HG03097 (cell line): ENCODE results near the gene PCNX4.
A peak's percentile ranks its signal among the peaks of the same experiment; 100 is the strongest.
"Not testable (repeated sequence)": the region's sequence is repeated elsewhere in the genome, so short reads cannot be mapped to it uniquely, and the experiment has no call there.

ENCODE experiments used
- ATAC-seq: cut with Tn5 transposase; IDR thresholded peaks from one replicate; pipeline ENCODE4 v1.9.1; 2021; ENCODE audit not compliant: unreplicated experiment, low FRiP score

PCNX4 gene

DNA sequence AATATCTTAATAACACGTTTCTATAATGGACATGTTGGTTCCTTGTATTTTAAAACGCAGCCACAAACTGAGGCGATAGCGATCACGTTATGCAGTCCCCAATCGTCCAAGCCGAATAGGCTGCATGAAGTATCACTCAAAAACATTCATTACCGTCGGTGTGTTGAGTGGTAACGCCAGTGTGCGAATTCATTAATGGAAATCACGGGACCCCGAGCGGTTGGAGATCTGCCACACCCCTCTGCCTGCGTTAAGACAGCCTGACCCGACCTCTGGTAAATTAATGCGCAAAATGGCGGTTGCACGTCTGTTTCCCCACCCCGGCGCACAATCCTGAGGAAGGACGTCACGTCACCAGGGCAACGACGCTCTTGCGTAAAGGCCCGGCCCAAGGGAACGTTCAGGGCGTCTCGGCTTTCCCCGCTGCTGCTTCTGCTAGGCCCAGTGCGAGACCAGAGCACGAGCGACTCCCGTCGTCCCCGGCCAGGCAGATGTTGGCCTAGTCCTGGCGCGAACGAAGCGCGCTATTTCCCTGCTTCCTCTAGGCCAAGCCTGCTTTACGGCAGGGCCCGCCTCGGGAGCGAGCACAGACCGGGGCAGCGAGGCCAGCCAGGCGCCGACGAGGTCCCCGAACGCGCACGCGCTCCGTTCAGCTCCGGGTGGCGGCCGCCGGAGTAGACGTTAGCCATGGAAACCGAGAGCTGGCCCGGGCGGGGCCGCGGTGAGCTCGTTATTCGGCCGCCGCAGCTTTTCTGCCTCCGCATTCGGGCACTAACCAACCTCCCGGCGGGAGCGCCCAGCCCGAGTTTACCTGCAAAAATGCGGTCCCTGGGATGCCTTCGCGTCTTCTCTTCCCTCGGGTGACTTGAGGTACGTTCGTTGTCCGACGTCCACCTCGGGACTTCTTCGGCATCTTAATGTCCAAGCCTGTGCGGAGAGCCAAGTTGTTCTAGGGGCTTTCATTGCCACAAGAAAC is at the start of gene PCNX4:
Gene PCNX4 (plus strand): TSS at position 374 of the 976 bp plus-strand sequence. CDS start 15,716 bp downstream, outside the sequence.
- ATAC-seq: peak; percentile 95

DNA sequence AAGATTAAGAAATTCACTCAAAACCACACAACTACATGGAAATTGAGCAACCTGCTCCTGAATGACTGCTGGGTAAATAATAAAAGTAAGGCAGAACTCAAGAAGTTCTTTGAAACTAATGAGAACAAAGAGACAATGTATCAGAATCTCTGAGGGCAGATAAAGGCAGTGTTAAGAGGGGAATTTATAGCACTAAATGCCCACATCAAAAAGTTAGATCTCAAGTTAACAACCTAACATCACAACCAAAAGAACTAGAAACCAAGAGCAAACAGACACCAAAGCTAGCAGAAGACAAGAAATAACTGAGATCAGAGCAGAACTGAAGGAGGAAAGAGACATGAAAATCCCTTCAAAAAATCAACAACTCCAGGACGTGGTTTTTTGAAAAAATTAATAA is 43.7 kb upstream of the PCNX4 start:
- not testable (repeated sequence) for ATAC-seq

DNA sequence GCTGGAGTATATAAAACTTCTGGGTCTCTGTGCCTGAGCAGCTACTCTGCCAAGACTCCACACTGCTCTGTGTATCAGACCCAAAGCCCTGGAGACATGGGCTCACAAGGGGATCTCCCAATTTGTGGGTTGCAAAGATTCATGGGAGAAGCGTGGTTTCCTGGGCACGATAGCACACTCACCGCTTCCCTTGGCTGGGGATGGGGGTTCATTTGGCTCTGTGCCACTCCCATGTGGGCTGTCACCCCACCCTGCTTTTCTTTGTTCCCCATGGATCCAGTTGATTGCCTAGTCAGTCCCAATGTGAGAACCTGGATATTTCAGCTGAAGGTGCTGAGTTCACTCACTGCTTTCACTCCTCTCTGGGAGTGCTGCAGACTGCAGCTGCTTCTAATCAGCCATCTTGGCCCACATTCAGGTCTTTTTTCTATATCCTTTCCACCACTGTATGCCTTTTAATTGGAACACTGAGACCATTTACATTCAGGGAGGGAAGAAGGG is 40.0 kb upstream of the PCNX4 start:
- no peak for ATAC-seq

DNA sequence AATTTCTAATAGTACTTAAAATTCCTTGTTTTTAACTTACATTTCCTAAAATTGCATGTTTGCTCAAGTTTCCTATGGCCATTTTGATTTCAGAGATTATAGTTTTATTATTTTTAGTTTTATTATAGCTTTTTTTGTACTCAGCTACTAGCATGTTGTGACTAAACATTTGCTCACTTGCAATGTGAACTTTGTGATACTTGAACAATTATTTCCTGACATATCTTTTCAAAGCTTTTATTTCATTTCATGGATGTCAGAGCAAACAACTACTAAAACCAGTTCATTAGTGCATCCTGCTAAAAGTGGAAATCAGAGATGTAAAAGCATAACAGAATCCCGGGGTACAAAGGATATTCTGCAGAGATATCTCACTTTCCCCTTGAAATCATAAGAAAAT is 33.6 kb upstream of the PCNX4 start:
- ATAC-seq: no peak

DNA sequence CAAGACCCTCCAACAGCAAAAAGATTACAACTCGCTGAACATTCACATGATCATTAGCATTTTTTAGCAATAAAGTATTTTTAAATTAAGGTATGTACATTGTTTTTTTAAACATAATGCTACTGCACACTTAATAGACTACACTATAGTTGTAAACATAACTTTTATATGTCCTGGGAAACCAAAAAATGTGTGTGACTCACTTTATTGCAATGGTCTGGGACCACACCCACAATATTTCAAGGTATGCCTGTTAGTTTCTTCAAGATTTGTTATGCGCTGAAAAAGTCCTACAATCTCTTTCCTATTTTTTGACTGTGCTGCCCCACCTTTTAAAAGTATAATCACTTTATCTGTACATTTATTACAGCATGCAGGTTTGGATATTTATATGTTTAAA is 30.4 kb upstream of the PCNX4 start:
- ATAC-seq: no peak

DNA sequence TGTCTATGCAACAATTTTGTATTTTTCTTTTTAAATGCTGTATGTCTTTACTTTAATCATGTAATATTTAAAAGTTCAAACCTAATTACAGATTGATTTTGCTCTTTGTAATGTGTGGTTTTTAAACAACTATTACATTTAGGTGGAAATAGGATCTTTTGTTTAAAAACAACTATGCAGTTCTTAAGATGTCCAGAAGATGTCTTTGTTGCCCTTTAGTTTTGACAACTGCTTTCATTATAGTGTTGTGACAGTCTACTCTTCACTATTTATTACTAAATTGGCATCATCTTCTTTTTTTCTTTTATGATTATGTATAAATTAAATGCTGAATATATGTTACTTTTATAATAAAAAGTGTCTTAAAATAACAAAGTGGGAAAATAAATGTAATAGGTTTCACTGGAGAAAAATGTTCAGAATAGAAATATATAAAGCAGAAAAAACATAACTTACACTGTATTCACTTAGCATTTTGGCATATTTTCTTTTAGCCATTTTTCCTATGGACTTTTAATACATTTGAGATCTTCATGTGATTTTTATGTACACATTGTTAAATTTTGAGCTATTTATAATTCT is 27.1 kb upstream of the PCNX4 start:
- ATAC-seq: no peak

DNA sequence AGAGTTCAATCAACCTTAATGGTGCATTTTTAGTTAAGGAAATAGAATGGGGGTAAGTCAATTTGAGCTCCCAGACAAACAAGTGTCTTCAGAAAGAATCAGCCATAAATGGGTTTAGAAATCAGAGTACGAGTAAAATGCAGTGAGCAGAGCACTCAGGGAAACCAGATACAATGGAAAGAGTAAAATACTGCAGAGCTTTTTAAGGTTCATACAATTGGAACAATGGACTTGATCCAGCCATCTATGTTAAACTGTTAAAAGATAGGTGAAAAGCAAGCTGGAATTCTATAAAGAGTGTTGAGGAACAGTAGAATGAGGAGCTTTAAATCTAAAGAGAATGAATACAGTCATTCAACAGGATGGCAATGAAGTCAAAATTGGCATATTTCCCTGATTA is 23.8 kb upstream of the PCNX4 start:
- ATAC-seq: no peak

DNA sequence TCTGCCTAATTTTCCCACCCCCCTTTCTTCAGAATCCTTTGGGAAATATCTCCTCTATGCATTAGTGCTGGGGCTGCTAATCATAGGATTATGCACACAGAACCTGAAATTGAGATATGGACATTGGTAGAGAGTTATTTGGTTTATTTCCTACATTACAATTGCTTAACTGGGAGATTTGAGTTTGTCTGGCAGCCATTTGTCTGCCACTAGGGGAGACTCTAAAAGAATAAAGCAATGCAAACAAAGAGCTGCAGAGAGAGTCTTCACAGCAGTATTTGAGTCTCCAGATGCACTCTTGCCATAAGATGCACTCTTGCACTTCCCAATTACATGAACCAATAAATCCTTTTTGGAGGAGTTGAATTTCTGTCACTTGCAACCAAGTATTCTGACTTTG is 12.0 kb upstream of the PCNX4 start:
- no peak for ATAC-seq

DNA sequence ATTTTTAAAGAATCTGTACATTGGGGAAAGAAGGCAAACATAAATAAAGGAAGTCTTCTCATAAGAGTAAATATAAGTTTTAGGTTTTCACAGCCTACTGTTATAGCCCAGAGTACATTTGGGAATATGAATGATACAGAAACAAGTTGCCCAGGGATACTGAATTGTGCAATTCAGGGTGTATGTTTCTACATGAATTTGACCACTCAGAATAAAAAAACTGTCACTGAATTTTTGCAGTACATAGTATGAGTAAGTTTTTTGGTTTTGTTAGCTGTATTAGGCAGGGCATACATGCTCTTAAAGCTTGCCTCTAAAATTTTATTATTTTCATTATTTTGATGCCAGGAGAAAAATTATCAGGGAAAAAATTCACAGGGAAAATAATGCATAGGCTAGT is 6.6 kb upstream of the PCNX4 start:
- no peak for ATAC-seq

DNA sequence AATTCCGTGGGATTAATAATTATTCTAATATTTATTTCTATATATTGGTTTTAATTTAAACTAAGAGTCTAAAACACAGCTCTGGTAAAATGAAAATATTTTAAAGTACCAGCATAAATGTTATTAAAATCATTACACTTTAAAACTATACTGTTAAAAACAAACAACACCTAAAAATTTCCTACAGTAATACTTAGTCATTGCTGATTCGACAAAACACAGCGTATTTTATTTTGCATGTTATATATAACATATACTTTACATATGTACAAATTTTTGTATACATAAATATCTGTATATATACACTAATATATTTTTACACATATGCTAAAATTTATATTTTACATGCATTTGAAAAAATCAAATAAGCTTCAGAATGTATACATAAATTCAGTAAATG is 6.0 kb upstream of the PCNX4 start:
- no peak for ATAC-seq

DNA sequence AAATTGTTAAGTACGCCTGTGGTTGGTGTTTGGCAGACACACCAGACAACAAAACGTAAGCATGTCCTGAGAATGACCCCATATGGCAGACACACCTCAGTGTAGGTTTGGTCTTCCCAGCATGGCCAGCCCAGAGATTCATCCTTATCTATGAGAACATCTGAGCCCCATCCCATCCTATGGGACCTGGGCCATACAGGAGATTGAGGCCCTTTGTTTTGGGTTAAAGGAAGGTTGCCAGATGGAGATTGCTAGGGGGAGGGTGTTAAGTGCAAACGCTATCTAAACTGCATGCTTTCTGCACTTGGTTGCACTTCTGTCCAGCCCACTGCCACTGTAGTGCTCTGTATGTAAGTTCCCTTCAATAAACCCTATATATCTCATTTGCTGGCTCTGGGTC is 4.1 kb upstream of the PCNX4 start:
- no peak for ATAC-seq

DNA sequence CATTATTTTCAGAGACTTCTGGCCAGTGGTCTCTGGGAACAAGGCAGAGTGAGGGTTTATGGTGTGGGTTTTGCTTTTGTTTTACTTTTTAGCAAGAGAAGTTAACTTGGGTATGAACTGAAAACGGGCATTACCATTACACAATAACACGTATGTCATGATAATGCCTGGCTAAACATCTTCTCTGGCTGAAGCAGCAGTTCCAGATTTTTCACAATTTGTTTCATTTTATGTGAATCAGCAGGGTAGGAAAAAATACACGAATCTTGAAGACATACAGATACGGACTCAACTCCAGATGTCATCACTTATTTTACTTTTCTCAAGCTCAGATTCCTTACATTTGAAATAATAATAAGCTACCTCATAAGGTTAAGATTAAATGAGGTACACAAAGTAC is 2.5 kb upstream of the PCNX4 start:
- no peak for ATAC-seq

DNA sequence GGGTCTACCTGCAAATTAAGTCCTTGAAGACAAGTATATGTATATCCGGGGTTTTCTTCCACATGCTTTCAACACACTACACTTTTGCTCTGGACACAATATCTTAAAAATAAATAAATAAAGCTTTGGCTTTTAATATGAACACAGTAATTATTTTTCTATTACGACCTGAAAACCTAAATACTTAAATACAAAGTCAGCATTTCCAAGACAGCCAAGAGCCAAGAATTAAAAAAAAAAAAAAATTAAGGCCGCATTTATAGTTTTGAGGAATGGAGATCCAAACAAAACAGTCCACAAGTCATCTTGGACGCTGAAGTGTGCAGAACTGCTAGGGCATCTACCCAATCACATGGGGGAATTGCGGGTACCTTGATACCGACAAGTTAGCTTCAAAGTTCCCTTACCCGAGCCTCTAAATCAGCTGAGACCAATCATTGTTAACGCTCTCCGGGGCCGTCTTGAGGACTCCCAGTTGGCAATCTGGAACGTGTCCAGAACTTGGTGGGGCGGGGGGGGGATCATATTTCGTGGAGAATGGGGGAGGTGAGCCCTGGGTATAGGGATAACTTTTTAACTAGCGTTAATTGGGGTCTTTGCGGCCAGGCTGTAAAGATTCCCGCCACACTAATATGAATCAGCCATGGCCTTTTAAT is 731 bp upstream of the PCNX4 start:
- ATAC-seq: no peak

DNA sequence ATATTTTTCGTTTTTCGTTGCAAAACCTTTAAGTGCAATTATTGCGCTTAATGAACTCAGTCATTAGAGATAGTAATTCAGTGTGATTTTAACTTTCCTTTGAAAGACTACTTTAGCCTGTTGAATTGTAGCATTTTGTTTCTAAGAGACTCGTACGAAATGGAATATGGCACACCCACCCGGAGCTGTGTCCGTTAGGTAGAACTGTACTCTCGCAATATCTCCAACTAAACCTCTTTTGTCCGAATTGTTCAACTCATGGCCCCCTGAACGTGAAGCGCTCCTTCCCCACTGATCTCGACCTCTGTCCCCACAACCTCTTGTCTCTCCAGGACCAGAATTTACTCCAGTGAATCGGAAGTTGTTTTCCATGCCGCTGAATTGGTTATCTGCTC is 800 bp downstream of the PCNX4 start:
- no peak for ATAC-seq

DNA sequence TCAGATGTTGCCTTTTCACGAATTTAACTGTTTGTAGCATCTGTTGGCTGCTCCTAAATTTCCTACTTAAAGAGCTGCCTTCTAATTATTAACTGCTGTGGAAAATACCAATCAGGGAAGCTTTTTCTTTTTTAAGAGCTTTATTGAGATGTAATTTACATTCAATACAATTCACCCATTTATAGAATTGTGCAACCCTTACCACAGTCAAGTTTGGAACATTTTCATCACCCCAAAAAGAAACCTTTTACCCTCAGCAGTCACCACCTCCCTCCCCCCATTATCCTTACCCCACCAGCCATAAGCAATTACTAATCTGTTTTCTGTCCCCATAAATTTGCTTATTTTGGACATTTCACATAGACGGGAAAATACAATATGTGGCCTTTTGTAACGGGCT is 1.4 kb downstream of the PCNX4 start:
- ATAC-seq: no peak

DNA sequence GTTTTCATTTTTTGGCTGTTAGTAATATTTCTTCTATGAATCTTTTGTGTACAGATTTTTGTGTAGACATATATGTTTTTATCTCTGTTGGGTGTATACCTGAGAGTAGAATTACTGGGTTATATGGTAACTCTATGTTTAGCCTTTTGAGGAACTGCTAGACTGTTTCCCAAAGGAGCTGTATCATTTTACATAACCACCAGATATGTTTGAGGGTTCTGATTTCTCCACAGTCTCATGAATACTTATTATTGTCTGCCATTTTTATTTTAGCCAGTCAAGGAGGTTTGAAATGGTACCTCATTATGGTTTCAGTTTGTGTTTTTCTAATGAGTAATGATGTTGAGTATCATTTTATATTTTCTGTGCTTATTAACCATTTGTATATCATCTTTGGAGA is 1.9 kb downstream of the PCNX4 start:
- ATAC-seq: no peak

DNA sequence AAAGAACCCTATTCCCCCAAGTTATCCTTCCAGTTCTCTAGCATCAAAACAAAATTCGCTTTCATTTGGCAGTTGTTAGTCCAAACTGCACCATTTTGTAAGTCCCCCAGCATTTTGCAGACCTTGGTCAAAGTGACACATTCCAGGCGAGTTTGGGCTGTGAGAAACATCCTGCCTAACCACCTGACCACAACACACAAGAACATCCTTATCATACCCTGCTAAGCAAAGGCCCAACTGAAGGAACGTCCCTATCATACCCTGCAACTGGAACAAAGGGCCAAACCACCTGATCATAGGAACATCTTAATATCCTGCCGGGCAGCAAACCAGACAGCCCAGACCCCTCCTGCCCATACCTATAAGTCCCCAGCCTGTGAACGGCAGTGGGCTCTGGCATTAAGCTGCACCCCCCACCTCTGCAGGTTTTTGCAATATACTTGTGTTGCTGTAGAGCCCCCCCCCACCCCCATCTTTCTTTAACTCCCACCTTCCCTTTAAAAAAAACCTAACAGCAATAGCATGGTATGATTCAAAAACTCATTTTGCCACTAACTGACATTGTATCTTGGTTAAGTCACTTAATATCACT is 2.7 kb downstream of the PCNX4 start:
- ATAC-seq: no peak

DNA sequence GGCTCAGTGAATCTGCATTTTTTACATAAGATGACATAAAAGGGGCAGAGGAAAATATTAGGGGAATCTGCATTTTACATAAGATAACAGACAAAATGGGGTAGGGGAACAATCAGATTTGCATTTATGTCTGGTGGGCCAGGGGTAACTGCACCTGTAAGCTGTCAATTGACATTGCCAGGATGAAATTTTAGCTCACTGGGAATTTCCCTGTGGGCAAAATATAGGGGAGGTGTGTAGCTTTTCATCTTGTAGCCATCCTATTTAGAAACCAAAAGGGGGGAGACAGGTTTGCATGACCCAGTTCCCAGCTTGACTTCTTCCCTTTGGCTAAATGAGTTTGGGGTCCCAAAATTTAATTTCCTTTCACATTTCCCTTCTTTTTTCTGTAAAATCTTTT is 3.5 kb downstream of the PCNX4 start:
- ATAC-seq: no peak

DNA sequence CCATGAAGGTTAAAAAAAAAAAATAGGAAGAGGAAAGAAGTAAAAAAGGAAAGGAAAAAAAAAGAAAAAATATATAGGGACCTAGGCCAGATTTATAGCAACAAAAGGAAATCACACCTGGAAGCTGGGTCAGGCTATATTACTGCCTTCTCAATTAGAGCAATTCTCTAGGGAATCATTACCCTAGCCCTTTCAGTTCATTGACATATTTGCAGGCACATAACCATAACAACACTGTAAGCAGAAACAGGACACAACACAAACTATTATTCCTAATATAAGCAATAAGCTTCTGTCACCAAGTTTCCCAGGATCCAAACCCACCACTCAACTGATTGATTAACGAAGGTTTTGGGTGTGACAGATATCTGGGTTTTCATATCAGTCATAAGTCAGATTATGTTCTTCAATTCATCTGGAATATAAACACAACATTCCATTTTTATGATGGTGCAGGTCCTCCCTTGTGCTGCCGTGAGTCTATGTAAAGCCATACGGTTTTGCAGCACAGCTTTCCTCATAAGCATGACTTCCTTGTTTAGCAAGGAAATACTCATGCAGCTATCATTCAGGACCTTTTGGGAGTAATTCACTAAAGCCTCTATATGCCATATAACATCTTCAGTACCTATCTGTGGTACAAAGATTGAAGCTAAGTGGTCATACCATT is 4.2 kb downstream of the PCNX4 start:
- ATAC-seq: no peak

DNA sequence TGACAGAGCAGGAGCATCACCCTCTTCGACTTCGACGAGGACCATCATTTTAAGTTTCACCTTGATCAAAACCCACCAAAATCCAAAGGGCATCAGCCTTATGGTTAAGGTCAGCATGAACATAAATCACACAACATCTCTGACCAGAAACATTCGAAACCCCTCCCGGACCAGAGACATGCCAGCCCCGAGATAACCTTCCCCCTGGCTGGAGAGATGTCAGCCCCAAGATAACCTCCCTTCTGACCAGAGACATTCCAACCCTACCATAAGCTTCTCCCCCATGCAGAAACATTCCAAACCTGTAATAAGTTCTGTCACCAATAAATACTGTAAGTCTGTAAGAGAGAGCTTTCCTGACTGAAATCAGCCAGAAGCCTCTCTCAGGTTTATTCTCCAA is 6.3 kb downstream of the PCNX4 start:
- ATAC-seq: no peak
